Spinal cord (tissue), 10 donors: Measurements from ENCODE around the gene VRK1. TPM values are rescaled to one million over a fixed set of nuclear protein-coding genes. Genes with fewer than 3 reads are reported as not detected.
"Not testable (repeated sequence)": the region's sequence is repeated elsewhere in the genome, so short reads cannot be mapped to it uniquely, and the experiment has no call there.

Experiments used
- DNase-seq, 6 donors: peaks; one replicate each; pipeline versions ENCODE4 v3.0.0 to v3.0.0-alpha.2; 2013 to 2015; ENCODE audit warnings: low spot score in 6 of 6, low read depth in 4 of 6
- H3K27ac ChIP-seq: one replicate; pipeline ENCODE4 v1.5.1; 2013; ENCODE audit warnings: low read depth, low read length, control low read depth
- H3K27me3 ChIP-seq: one replicate; pipeline ENCODE4 v1.6.1; 2013; ENCODE audit warnings: low read length; ENCODE audit not compliant: control insufficient read depth, insufficient read depth
- H3K36me3 ChIP-seq: one replicate; pipeline ENCODE4 v1.6.1; 2013; ENCODE audit warnings: low read length; ENCODE audit not compliant: control insufficient read depth, insufficient read depth
- H3K4me1 ChIP-seq: one replicate; pipeline ENCODE4 v1.6.1; 2013; ENCODE audit warnings: low read length; ENCODE audit not compliant: control insufficient read depth, insufficient read depth
- H3K4me3 ChIP-seq: one replicate; pipeline ENCODE4 v1.5.1; 2013; ENCODE audit warnings: low read depth, low read length, control low read depth
- H3K9me3 ChIP-seq: one replicate; pipeline ENCODE4 v1.6.1; 2013; ENCODE audit warnings: low read length; ENCODE audit not compliant: control insufficient read depth, insufficient read depth
- WGBS: methylation state at CpG from one replicate; pipeline ENCODE4 v1.1.5; 2013; ENCODE audit warnings: missing lambda C conversion rate; ENCODE audit not compliant: insufficient coverage; 5-methylcytosine and 5-hydroxymethylcytosine counted together
- polyA plus RNA-seq, 2 donors: library from polyadenylated mRNA; unstranded; fragments of 120-200 nt; gene quantifications; one replicate each; pipeline ENCODE4 v1.2.1, GENCODE V29; 2013; ENCODE audit not compliant: insufficient read length in 2 of 2
- total RNA-seq, 2 donors: library from RNA; depleted of rRNA in 1 of 2; stranded (reverse); fragments of 120-200 nt in 1 of 2; fragments of >200 nt in 1 of 2; gene quantifications; one replicate each; pipeline versions ENCODE4 v1.2.3 to v1.2.4, GENCODE V29; 2013 to 2014
- donor health status: healthy.

VRK1 gene
- total and polyA plus RNA-seq, 4 donors: 14.5 to 41.0 (median 18.3) TPM

GRCh38 chr14:96757456-96757855 is 39.7 kb upstream of the VRK1 start:
- Histone ChIP-seq H3K9me3 (no peaks in the 10 kb centered on the region), H3K36me3 (no peaks in the 10 kb centered on the region), H3K27ac (no peak overlapping the region), H3K27me3 (no peaks in the 10 kb centered on the region), H3K4me3 (no peak overlapping the region), H3K4me1 (peaks cover 16% of the 10 kb centered on the region)
- DNase-seq: no peak
- WGBS: 96% methylated on average over 4 of the region's 7 CpGs

- peaks cover 1% of the 10 kb centered on the region for H3K4me1 ChIP-seq
- H3K9me3 ChIP-seq: no peaks in the 10 kb centered on the region
- H3K4me3 ChIP-seq: no peak overlapping the region
- no peak overlapping the region for H3K27ac ChIP-seq
- no peak for DNase-seq
- no peaks in the 10 kb centered on the region for H3K36me3 ChIP-seq
- peaks cover 2% of the 10 kb centered on the region for H3K27me3 ChIP-seq
- 43% methylated on average over 1 of the region's 6 CpGs for WGBS
Observed at GRCh38 chr14:96761066-96761465, 36.1 kb upstream of the VRK1 start.

GRCh38 chr14:96762650-96763049 is 34.5 kb upstream of the VRK1 start:
- Histone ChIP-seq H3K27ac (no peak overlapping the region), H3K36me3 (no peaks in the 10 kb centered on the region), H3K27me3 (peaks cover 2% of the 10 kb centered on the region), H3K4me1 (no peaks in the 10 kb centered on the region), H3K9me3 (no peaks in the 10 kb centered on the region), H3K4me3 (no peak overlapping the region)
- DNase-seq: peak in 4 of 6 donors; percentile 54 to 97 (median 80)
- WGBS: no CpG with 5 or more reads among the region's 3 CpGs

- H3K36me3 ChIP-seq: no peaks in the 10 kb centered on the region
- H3K27ac ChIP-seq: no peak overlapping the region
- peaks cover 2% of the 10 kb centered on the region for H3K27me3 ChIP-seq
- H3K4me3 ChIP-seq: no peak overlapping the region
- no peaks in the 10 kb centered on the region for H3K4me1 ChIP-seq
- H3K9me3 ChIP-seq: no peaks in the 10 kb centered on the region
- no peak for DNase-seq
- 85% methylated on average over 7 of the region's 7 CpGs for WGBS
Observed at GRCh38 chr14:96764012-96764411, 33.2 kb upstream of the VRK1 start.

GRCh38 chr14:96765205-96765604 is 32.0 kb upstream of the VRK1 start:
- H3K27ac ChIP-seq, H3K27me3 ChIP-seq, DNase-seq, H3K9me3 ChIP-seq, H3K4me3 ChIP-seq, H3K36me3 ChIP-seq, H3K4me1 ChIP-seq: not testable (repeated sequence)
- no CpG with 5 or more reads among the region's 1 CpG for WGBS

- Histone ChIP-seq H3K4me1 (no peaks in the 10 kb centered on the region), H3K4me3 (no peak overlapping the region), H3K36me3 (no peaks in the 10 kb centered on the region), H3K27me3 (no peaks in the 10 kb centered on the region), H3K27ac (no peak overlapping the region), H3K9me3 (no peaks in the 10 kb centered on the region)
- peak in 1 of 6 donors; percentile 9 for DNase-seq
- no CpG with 5 or more reads among the region's 5 CpGs for WGBS
Observed at GRCh38 chr14:96772929-96773328, 24.3 kb upstream of the VRK1 start.

- DNase-seq: no peak
- Histone ChIP-seq H3K36me3 (no peaks in the 10 kb centered on the region), H3K4me1 (no peaks in the 10 kb centered on the region), H3K27ac (no peak overlapping the region), H3K27me3 (no peaks in the 10 kb centered on the region), H3K9me3 (no peaks in the 10 kb centered on the region), H3K4me3 (no peak overlapping the region)
- 92% methylated on average over 4 of the region's 4 CpGs for WGBS
Observed at GRCh38 chr14:96776791-96777190, 20.4 kb upstream of the VRK1 start.

- Histone ChIP-seq H3K9me3 (no peaks in the 10 kb centered on the region), H3K36me3 (no peaks in the 10 kb centered on the region), H3K4me3 (no peak overlapping the region), H3K4me1 (no peaks in the 10 kb centered on the region), H3K27me3 (no peaks in the 10 kb centered on the region), H3K27ac (no peak overlapping the region)
- no peak for DNase-seq
- WGBS: 100% methylated on average over 2 of the region's 3 CpGs
Observed at GRCh38 chr14:96780500-96780899, 16.7 kb upstream of the VRK1 start.

- Histone ChIP-seq H3K4me3 (no peak overlapping the region), H3K9me3 (no peaks in the 10 kb centered on the region), H3K27me3 (no peaks in the 10 kb centered on the region), H3K36me3 (no peaks in the 10 kb centered on the region), H3K4me1 (no peaks in the 10 kb centered on the region), H3K27ac (no peak overlapping the region)
- DNase-seq: no peak
- WGBS: 71% methylated on average over 1 of the region's 3 CpGs
Observed at GRCh38 chr14:96781371-96781770, 15.8 kb upstream of the VRK1 start.

GRCh38 chr14:96782436-96782835 is 14.7 kb upstream of the VRK1 start:
- no peak for DNase-seq
- Histone ChIP-seq H3K36me3 (no peaks in the 10 kb centered on the region), H3K27ac (no peak overlapping the region), H3K27me3 (no peaks in the 10 kb centered on the region), H3K9me3 (no peaks in the 10 kb centered on the region), H3K4me3 (no peak overlapping the region), H3K4me1 (no peaks in the 10 kb centered on the region)
- 75% methylated on average over 7 of the region's 8 CpGs for WGBS
